ENCODE data around the gene SGCA.

- TF ChIP-seq EZH2 (IDR thresholded peaks at IDR 0.05; ENCODE audit: low read depth) (no peak), CTCF (conservative IDR thresholded peaks at IDR 0.05) (no peak)
Measured at GRCh38 chr17:50166518-50167181, 845 bp downstream of the SGCA start.

All from PC-9 (cell line).